22Rv1 (cell line): ENCODE measurements around the gene NFIX.

ENCODE experiments used
- CTCF ChIP-seq: fragments of 450-650 bp; IDR thresholded peaks from 2 replicates; pipeline ENCODE4 v1.5.1; 2017; ENCODE audit warnings: mild to moderate bottlenecking
- ZFX ChIP-seq: fragments of 450-650 bp; IDR thresholded peaks from 2 replicates; pipeline ENCODE4 v1.6.1; 2017; ENCODE audit warnings: antibody characterized with exemption, borderline replicate concordance

- TF ChIP-seq CTCF: no peak
- no peak for TF ChIP-seq ZFX
These were observed 122.6 kb downstream of the NFIX start, which contains the start of gene NACC1 for GRCh38 chr19:13117772-13118423.
